ENCODE data around the gene USP51. TPM values are rescaled to one million over a fixed set of nuclear protein-coding genes. Genes with fewer than 3 reads are reported as not detected.
"Not testable (repeated sequence)": the region's sequence is repeated elsewhere in the genome, so short reads cannot be mapped to it uniquely, and the experiment has no call there.

Gene USP51
- polyA plus RNA-seq (2013, experiment 1 of 4): 6.9 TPM
- 7.0 TPM for polyA plus RNA-seq (2013, experiment 2 of 4)
- polyA plus RNA-seq (2013, experiment 3 of 4): 6.8 TPM
- polyA plus RNA-seq (2013, experiment 4 of 4): 8.7 TPM

DNA sequence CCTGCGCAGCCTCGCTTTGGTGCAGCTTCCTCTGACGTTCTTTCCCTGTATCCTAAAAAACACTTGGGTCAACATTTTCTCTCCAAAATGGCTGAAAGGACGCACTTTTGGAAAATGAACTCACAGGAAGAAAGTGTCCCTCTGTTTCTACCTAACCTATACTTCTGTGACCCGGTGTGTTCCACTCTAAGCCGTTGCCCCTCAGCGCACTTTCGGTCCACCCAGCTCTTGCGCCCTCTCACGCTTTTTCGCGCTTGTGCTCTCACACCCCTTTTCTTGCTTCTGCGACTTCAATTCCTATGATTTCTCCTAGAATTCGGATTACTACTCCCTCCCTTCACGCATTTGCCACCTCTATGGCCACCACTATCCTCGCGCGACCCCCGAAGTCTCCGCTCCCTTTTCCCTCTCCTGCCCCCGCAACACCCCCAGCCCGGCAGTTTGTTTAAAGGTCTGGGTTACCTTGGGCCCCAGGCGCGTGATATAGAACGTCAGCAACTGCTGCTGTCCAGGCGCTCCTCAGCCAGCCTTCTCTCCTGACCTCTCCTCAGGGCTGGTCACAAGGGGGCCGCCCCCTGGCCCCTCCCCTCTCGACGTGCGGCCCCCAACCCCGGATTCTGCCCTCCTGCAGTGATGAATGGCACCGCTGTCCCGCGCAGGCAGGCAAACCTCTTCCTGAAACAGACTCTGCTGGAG, at the start of gene USP51:
USP51 (minus strand) TSS at position 535 of the 696 bp plus-strand sequence. CDS start 909 bp downstream, outside the sequence.
- Histone ChIP-seq H3K9me3 (ENCODE audit: control insufficient read depth, low read length) (no peaks in the 10 kb centered on the region), H3K36me3 (ENCODE audit: control insufficient read depth, insufficient read depth, low read length) (no peaks in the 10 kb centered on the region), H3K4me3 (ENCODE audit: insufficient read depth, low read depth, low read length) (peak within 1 kb of the TSS; percentile 54), H3K27ac (ENCODE audit: insufficient read depth, low read depth, low read length, poor library complexity, severe bottlenecking) (peak within 1 kb of the TSS; percentile 88), H3K27me3 (ENCODE audit: control insufficient read depth, insufficient read depth, low read length, poor library complexity, severe bottlenecking) (no peaks in the 10 kb centered on the region), H3K4me1 (ENCODE audit: control insufficient read depth, insufficient read depth, low read length) (peaks cover 3% of the 10 kb centered on the region)
- WGBS, 2 experiments: 0 to 1% methylated on average over 31 to 34 of the region's 34 CpGs

DNA sequence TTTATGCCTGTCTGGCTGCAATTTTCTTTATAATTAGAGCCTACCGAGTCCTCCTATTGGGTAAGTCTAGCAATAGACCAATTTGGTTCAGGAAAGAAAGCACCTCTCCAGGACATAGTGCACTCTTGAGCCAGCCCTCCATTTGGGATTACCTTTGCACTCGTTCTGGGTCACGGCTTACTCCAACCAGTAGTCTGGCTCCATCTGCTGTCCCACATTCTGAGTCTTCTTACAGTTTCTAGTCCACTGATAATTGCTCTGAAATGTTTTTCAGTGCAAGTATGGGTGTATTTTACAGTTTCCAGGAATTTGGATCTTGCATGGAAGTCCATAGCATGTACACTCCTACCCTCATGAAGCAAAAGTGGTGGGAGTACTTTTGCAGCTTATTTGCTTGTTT, 34.8 kb upstream of the USP51 start:
- WGBS, 2 experiments: 58 to 63% methylated on average over 3 of the region's 3 CpGs
- Histone ChIP-seq H3K4me3 (ENCODE audit: insufficient read depth, low read depth, low read length) (no peak overlapping the region), H3K27me3 (ENCODE audit: control insufficient read depth, insufficient read depth, low read length, poor library complexity, severe bottlenecking) (no peaks in the 10 kb centered on the region), H3K9me3 (ENCODE audit: control insufficient read depth, low read length) (no peaks in the 10 kb centered on the region), H3K36me3 (ENCODE audit: control insufficient read depth, insufficient read depth, low read length) (no peaks in the 10 kb centered on the region), H3K4me1 (ENCODE audit: control insufficient read depth, insufficient read depth, low read length) (no peaks in the 10 kb centered on the region), H3K27ac (ENCODE audit: insufficient read depth, low read depth, low read length, poor library complexity, severe bottlenecking) (no peak overlapping the region)

DNA sequence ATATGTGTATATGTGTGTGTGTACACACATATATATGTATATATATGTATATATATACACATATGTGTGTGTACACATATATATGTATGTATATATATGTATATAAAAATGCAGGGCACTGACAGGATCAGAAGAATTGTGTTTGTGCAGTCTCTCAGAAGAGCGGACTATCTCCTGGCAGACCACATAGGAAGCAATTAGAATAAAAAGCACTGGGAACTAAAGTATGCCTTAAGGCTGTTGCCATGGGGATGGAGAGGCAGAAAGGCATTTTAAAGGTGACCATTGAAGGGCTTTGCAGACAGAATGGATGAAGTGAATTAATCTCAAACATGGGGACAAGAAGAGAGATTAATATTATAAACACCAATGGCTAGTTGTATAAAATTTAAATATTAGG, 33.7 kb upstream of the USP51 start:
- Histone ChIP-seq H3K27ac (ENCODE audit: insufficient read depth, low read depth, low read length, poor library complexity, severe bottlenecking) (no peak overlapping the region), H3K4me1 (ENCODE audit: control insufficient read depth, insufficient read depth, low read length) (no peaks in the 10 kb centered on the region), H3K9me3 (ENCODE audit: control insufficient read depth, low read length) (no peaks in the 10 kb centered on the region), H3K4me3 (ENCODE audit: insufficient read depth, low read depth, low read length) (no peak overlapping the region), H3K36me3 (ENCODE audit: control insufficient read depth, insufficient read depth, low read length) (no peaks in the 10 kb centered on the region), H3K27me3 (ENCODE audit: control insufficient read depth, insufficient read depth, low read length, poor library complexity, severe bottlenecking) (no peaks in the 10 kb centered on the region)
- WGBS, 2 experiments: 84 to 90% methylated on average over 1 of the region's 1 CpG

DNA sequence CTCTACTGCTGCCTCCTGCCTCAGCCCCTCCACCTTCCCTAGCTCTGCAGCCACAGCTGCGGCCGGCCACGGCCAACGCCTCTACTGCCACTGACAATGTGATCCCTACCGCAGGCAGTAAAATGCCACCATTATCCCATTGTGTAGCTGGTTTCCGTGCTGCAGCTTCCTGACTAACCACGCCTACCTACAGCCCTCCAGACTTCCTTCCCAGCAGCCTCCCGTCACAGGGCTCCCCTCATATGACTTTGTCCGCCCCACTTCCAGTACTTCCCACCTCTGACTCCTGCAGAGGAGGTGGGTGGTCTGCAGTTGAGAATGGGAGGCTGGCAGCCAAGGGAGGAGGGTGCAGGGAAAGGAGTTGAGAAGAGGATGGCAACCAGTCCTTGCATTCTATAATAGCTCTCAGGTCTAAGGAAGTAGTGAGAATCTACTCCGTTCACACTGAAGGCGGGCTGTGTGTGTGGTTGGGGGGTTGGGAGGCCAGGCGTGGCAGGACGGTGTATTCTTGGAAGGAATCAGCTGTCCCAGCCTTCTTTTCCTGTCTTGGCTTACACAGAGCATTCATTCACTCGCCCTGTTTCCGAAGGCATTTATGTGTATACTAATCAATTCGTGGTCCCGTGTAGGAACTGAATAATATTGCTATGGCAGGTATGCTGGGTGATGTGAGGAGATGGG, 33.1 kb upstream of the USP51 start:
- no peak overlapping the region for H3K4me3 ChIP-seq (ENCODE audit: insufficient read depth, low read depth, low read length)
- WGBS, 2 experiments: 81% methylated on average over 15 to 16 of the region's 17 CpGs
- H3K36me3 ChIP-seq (ENCODE audit: control insufficient read depth, insufficient read depth, low read length): no peaks in the 10 kb centered on the region
- H3K9me3 ChIP-seq (ENCODE audit: control insufficient read depth, low read length): no peaks in the 10 kb centered on the region
- no peaks in the 10 kb centered on the region for H3K27me3 ChIP-seq (ENCODE audit: control insufficient read depth, insufficient read depth, low read length, poor library complexity, severe bottlenecking)
- H3K27ac ChIP-seq (ENCODE audit: insufficient read depth, low read depth, low read length, poor library complexity, severe bottlenecking): no peak overlapping the region
- no peaks in the 10 kb centered on the region for H3K4me1 ChIP-seq (ENCODE audit: control insufficient read depth, insufficient read depth, low read length)

DNA sequence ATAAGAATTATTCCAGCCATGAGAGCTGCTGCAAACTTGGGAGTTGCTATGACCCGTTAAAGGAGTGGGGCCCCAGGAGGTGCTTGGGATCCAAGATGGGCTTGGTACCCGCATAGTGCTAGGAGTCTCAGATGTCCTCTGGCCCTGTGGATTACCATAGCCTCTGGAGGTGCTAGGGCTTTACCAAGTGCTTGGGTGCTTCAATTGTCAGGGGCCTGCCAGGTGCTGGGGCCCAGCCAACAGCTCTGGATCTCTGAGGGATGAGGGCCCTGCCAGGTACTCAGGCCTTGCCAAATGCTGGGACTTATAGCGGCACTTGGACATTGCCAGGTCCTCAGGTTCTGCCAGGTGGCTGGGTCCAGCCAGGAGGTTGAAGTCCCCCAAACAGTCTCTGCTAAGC, 32.0 kb upstream of the USP51 start:
- Histone ChIP-seq H3K4me1 (ENCODE audit: control insufficient read depth, insufficient read depth, low read length) (no peaks in the 10 kb centered on the region), H3K27ac (ENCODE audit: insufficient read depth, low read depth, low read length, poor library complexity, severe bottlenecking) (no peak overlapping the region), H3K4me3 (ENCODE audit: insufficient read depth, low read depth, low read length) (no peak overlapping the region), H3K27me3 (ENCODE audit: control insufficient read depth, insufficient read depth, low read length, poor library complexity, severe bottlenecking) (no peaks in the 10 kb centered on the region), H3K9me3 (ENCODE audit: control insufficient read depth, low read length) (no peaks in the 10 kb centered on the region), H3K36me3 (ENCODE audit: control insufficient read depth, insufficient read depth, low read length) (no peaks in the 10 kb centered on the region)
- 93 to 94% methylated on average over 3 of the region's 3 CpGs for WGBS, 2 experiments

DNA sequence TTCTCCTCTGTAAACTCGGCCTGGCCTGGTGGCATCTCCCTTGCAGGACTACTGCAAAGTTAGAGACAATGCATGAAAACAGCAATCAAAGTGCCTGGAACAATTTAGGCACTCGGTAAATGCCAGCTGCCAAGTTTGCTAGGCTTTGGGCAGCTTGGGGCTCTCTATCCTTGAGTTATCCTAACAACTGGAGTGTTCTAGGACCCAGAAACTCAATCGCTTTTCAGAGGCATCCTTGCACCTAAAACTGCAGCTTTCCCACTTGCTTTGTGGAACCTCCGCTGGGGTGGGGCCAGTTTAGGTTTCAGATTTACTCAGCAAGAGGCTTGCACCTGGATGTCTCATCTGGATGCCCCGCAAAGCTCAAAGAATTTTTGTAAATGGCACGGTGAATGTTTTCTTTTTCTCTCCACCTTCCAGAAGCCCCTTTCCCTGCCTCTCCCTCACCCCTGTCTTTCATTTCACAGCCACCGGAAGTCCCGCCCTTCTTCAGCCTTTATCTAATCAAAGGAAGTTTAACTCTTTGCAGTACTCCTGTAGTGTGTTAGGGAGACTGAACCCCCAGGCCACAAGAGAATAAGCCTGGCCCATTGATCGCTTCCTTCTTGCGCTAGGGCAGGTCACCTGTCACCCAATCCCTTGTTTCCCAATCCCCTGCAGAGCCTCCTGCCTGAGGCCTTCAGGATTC, 27.3 kb upstream of the USP51 start:
- H3K4me1 ChIP-seq (ENCODE audit: control insufficient read depth, insufficient read depth, low read length); H3K9me3 ChIP-seq (ENCODE audit: control insufficient read depth, low read length); H3K27ac ChIP-seq (ENCODE audit: insufficient read depth, low read depth, low read length, poor library complexity, severe bottlenecking); H3K36me3 ChIP-seq (ENCODE audit: control insufficient read depth, insufficient read depth, low read length); H3K27me3 ChIP-seq (ENCODE audit: control insufficient read depth, insufficient read depth, low read length, poor library complexity, severe bottlenecking); H3K4me3 ChIP-seq (ENCODE audit: insufficient read depth, low read depth, low read length): not testable (repeated sequence)
- WGBS, 2 experiments: no CpG with 5 or more reads among the region's 10 CpGs

DNA sequence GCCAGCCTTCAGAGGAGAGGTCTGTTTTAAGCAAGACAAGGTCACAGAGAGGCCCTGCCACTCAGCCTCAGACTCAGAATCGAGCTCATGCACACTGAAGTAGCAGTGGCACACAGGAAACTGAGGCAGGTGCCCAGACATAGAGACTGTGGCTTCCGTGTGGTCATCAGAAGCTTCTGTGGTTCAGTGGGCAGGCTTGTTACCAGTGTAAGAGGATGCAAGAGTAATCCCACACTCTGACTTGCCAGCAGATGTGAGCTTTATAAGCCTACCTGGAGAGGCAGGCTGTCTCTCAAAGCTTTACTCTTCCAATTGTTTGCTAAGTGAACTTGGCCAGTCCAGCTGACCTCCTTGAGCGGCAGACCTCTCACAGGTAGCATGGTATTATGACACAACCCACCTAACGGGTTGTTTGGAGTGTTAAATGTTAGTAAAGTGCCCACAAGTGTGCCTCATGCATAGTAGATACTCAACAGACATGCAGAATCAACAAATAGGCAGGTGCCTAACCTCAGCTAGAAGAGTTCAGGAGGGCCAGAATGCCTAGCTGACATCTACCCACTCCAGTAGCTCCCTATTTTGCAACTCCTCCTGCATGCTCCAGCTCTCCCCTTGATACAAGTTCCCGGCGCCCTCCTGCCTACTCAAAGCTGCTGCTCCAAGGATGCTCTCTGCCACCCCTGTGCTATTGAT, 23.5 kb upstream of the USP51 start:
- H3K27me3 ChIP-seq (ENCODE audit: control insufficient read depth, insufficient read depth, low read length, poor library complexity, severe bottlenecking); H3K27ac ChIP-seq (ENCODE audit: insufficient read depth, low read depth, low read length, poor library complexity, severe bottlenecking); H3K4me3 ChIP-seq (ENCODE audit: insufficient read depth, low read depth, low read length); H3K9me3 ChIP-seq (ENCODE audit: control insufficient read depth, low read length); H3K36me3 ChIP-seq (ENCODE audit: control insufficient read depth, insufficient read depth, low read length); H3K4me1 ChIP-seq (ENCODE audit: control insufficient read depth, insufficient read depth, low read length): not testable (repeated sequence)
- WGBS, 2 experiments: no CpG with 5 or more reads among the region's 6 CpGs

DNA sequence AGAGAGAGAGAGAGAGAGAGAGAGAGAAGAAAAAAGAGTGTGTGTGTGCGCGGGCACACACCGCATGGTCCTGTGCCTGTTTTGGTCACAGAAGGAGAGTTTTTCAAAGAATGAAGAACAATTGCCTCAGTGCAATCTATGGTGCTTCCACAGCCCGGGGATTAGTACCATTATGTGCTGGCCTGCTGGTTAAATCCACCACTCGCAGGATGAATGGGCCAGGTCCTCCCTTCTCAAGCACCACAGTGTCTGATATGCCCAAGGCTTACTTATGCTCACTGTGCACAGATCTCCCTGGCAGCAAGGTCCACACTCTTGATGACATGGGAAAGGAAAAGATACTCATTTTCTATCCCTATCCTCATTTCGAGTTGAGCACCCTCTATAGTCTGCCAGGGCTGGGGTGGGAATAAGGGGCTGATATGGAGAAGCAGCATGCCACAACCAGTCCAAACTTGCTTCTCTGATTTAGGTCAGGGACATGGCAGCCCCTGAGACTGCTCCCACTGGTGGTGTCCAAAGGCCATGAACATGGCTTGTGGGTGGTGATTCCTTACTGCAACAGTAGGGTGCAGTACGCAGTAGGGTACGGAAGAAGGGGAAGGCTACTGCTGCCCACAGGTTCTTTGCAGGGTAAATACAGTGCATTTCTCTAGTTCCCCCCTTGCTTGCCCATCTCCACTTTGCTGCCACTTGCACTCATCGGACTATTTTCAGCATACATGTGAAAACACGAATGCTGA, 18.9 kb upstream of the USP51 start:
- not testable (repeated sequence) for H3K36me3 ChIP-seq (ENCODE audit: control insufficient read depth, insufficient read depth, low read length); H3K27ac ChIP-seq (ENCODE audit: insufficient read depth, low read depth, low read length, poor library complexity, severe bottlenecking); H3K27me3 ChIP-seq (ENCODE audit: control insufficient read depth, insufficient read depth, low read length, poor library complexity, severe bottlenecking); H3K4me1 ChIP-seq (ENCODE audit: control insufficient read depth, insufficient read depth, low read length); H3K4me3 ChIP-seq (ENCODE audit: insufficient read depth, low read depth, low read length); H3K9me3 ChIP-seq (ENCODE audit: control insufficient read depth, low read length)
- no CpG with 5 or more reads among the region's 10 CpGs for WGBS, 2 experiments

GRCh38 chrX:55507699-55508098, 18.1 kb upstream of the USP51 start:
- H3K36me3 ChIP-seq (ENCODE audit: control insufficient read depth, insufficient read depth, low read length); H3K9me3 ChIP-seq (ENCODE audit: control insufficient read depth, low read length); H3K4me3 ChIP-seq (ENCODE audit: insufficient read depth, low read depth, low read length); H3K27ac ChIP-seq (ENCODE audit: insufficient read depth, low read depth, low read length, poor library complexity, severe bottlenecking); H3K27me3 ChIP-seq (ENCODE audit: control insufficient read depth, insufficient read depth, low read length, poor library complexity, severe bottlenecking); H3K4me1 ChIP-seq (ENCODE audit: control insufficient read depth, insufficient read depth, low read length): not testable (repeated sequence)
- no CpG with 5 or more reads among the region's 5 CpGs for WGBS, 2 experiments
